ENCODE data around the gene NRXN3.

DNA sequence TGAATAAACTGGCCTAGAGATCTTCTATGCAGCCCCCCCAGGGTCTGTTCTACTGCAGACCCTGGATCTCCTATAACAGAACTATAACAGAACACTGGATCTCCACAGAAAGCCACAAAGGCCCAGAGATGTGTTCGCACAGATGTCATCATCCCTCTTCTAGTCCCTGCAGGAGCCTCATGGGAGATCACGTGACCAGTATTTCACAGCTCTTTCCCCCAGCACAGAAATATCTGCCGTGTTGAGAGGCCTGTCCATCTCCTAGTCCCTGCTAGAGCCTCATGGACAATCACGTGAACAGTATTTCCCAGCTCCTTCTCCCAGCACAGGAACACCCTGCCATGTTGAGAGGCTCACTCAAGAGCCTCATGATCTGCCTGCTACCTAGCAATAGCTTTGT, 331.7 kb downstream of the NRXN3 start:
- TF ChIP-seq GABPA (IDR thresholded peaks at IDR 0.05 in 1 of 2, conservative IDR thresholded peaks at IDR 0.05 in 1 of 2) (no peak), RAD21 (IDR thresholded peaks at IDR 0.05) (no peak)
- TF ChIP-seq, protein P1, sequence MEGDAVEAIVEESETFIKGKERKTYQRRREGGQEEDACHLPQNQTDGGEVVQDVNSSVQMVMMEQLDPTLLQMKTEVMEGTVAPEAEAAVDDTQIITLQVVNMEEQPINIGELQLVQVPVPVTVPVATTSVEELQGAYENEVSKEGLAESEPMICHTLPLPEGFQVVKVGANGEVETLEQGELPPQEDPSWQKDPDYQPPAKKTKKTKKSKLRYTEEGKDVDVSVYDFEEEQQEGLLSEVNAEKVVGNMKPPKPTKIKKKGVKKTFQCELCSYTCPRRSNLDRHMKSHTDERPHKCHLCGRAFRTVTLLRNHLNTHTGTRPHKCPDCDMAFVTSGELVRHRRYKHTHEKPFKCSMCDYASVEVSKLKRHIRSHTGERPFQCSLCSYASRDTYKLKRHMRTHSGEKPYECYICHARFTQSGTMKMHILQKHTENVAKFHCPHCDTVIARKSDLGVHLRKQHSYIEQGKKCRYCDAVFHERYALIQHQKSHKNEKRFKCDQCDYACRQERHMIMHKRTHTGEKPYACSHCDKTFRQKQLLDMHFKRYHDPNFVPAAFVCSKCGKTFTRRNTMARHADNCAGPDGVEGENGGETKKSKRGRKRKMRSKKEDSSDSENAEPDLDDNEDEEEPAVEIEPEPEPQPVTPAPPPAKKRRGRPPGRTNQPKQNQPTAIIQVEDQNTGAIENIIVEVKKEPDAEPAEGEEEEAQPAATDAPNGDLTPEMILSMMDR (IDR thresholded peaks at IDR 0.05; ENCODE audit: low read depth, low read length, missing input control): no peak
